22Rv1 (cell line): ENCODE measurements around the gene RHOBTB3.

Source experiments
- CTCF ChIP-seq: fragments of 450-650 bp; IDR thresholded peaks from 2 replicates; pipeline ENCODE4 v1.5.1; 2017; ENCODE audit warnings: mild to moderate bottlenecking
- ZFX ChIP-seq: fragments of 450-650 bp; IDR thresholded peaks from 2 replicates; pipeline ENCODE4 v1.6.1; 2017; ENCODE audit warnings: antibody characterized with exemption, borderline replicate concordance

GRCh38 chr5:95822542-95823181 is 91.5 kb downstream of the RHOBTB3 start, which contains the start of gene GLRX:
- no peak for TF ChIP-seq CTCF
- TF ChIP-seq ZFX, result no peak
